Vagina (tissue), 2 donors: ENCODE measurements around the gene LILRB3. TPM values are rescaled to one million over a fixed set of nuclear protein-coding genes. Genes with fewer than 3 reads are reported as not detected.
"Not testable (repeated sequence)": the region's sequence is repeated elsewhere in the genome, so short reads cannot be mapped to it uniquely, and the experiment has no call there.

Source experiments
- DNase-seq, 2 donors: peaks; one replicate each; pipeline ENCODE4 v3.0.0-alpha.2; 2017; ENCODE audit errors: extremely low spot score in 2 of 2
- H3K27ac ChIP-seq: fragments of 200-600 bp; sonication (generic); one replicate; pipeline ENCODE4 v1.5.1; 2019
- H3K27me3 ChIP-seq: fragments of 200-600 bp; sonication (generic); one replicate; pipeline ENCODE4 v1.5.1; 2019
- H3K36me3 ChIP-seq, 2 donors: fragments of 200-600 bp; sonication (generic); one replicate each; pipeline ENCODE4 v1.5.1; 2017 to 2019
- H3K4me1 ChIP-seq: fragments of 200-600 bp; sonication (generic); one replicate; pipeline ENCODE4 v1.5.1; 2019
- H3K4me3 ChIP-seq, 2 donors: fragments of 200-600 bp; sonication (generic); 1 replicate in 1 of 2; 2 replicates in 1 of 2; pipeline ENCODE4 v1.5.1; 2016 to 2019
- H3K9me3 ChIP-seq: fragments of 200-600 bp; sonication (generic); one replicate; pipeline ENCODE4 v1.5.1; 2019
- POLR2A ChIP-seq, 2 donors: fragments of 450-650 bp; IDR thresholded peaks; one replicate each; pipeline ENCODE4 v1.6.1; 2017; ENCODE audit warnings: antibody characterized with exemption in 2 of 2, mild to moderate bottlenecking in 2 of 2, moderate library complexity in 2 of 2
- POLR2AphosphoS5 ChIP-seq, 2 donors: sonication (generic); formaldehyde crosslinking; IDR thresholded peaks; one replicate each; pipeline ENCODE4 v1.9.0; 2017; ENCODE audit warnings: antibody characterized with exemption in 2 of 2, mild to moderate bottlenecking in 2 of 2, low read depth in 1 of 2; ENCODE audit not compliant: insufficient read depth in 1 of 2
- intact Hi-C: fragments of 100-400 bp; cut with DNase I; formaldehyde crosslinking; loops from one replicate; pipeline ENCODE4 v1.15.1; 2023
- total RNA-seq: library from RNA; depleted of rRNA; stranded (reverse); fragments of >200 nt; gene quantifications from one replicate; pipeline ENCODE4 v1.2.3, GENCODE V29; 2016
- TF ChIP-seq, protein P1 (sequence below), 3 experiments: fragments of 450-650 bp in 2 of 3; fragments of 200-600 bp in 1 of 3; sonication (generic) in 1 of 3; IDR thresholded peaks; one replicate each; pipeline ENCODE4 v1.5.1; 2017 to 2019; ENCODE audit warnings: antibody characterized with exemption in 3 of 3, mild to moderate bottlenecking in 2 of 3, moderate library complexity in 2 of 3

LILRB3 gene
- total RNA-seq, 1 donor from 2014 or later, result 20.4 TPM

GRCh38 chr19:54207983-54208783 lies 14.6 kb downstream of the LILRB3 start:
- H3K27me3 ChIP-seq, result no peaks in the 10 kb centered on the region
- intact Hi-C loops, result no loop called here
- peaks cover 63% of the 10 kb centered on the region for H3K4me1 ChIP-seq
- H3K27ac ChIP-seq, result peak overlapping the region; percentile 81
- TF ChIP-seq POLR2A (IDR thresholded peaks at IDR 0.05) (no peak), POLR2AphosphoS5 (IDR thresholded peaks at IDR 0.05; ENCODE audit: insufficient read depth in 1 of 2, low read depth in 1 of 2) (no peak)
- TF ChIP-seq, protein P1, sequence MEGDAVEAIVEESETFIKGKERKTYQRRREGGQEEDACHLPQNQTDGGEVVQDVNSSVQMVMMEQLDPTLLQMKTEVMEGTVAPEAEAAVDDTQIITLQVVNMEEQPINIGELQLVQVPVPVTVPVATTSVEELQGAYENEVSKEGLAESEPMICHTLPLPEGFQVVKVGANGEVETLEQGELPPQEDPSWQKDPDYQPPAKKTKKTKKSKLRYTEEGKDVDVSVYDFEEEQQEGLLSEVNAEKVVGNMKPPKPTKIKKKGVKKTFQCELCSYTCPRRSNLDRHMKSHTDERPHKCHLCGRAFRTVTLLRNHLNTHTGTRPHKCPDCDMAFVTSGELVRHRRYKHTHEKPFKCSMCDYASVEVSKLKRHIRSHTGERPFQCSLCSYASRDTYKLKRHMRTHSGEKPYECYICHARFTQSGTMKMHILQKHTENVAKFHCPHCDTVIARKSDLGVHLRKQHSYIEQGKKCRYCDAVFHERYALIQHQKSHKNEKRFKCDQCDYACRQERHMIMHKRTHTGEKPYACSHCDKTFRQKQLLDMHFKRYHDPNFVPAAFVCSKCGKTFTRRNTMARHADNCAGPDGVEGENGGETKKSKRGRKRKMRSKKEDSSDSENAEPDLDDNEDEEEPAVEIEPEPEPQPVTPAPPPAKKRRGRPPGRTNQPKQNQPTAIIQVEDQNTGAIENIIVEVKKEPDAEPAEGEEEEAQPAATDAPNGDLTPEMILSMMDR (IDR thresholded peaks at IDR 0.05), result no peak
- H3K4me3 ChIP-seq, result no peak overlapping the region
- DNase-seq, result no peak
- peaks cover 0 to 52% of the 10 kb centered on the region in 2 donors for H3K36me3 ChIP-seq
- no peaks in the 10 kb centered on the region for H3K9me3 ChIP-seq

GRCh38 chr19:54207676-54207982 lies 15.2 kb downstream of the LILRB3 start:
- Histone ChIP-seq H3K4me1 (peaks cover 69% of the 10 kb centered on the region), H3K27me3 (no peaks in the 10 kb centered on the region), H3K27ac (peak overlapping the region; percentile 29), H3K9me3 (no peaks in the 10 kb centered on the region), H3K4me3 (no peak overlapping the region), H3K36me3 (peaks cover 0 to 57% of the 10 kb centered on the region in 2 donors)
- intact Hi-C loops, result no loop called here
- TF ChIP-seq POLR2A (IDR thresholded peaks at IDR 0.05), result no peak
- no peak for TF ChIP-seq POLR2AphosphoS5 (IDR thresholded peaks at IDR 0.05; ENCODE audit: insufficient read depth in 1 of 2, low read depth in 1 of 2)
- TF ChIP-seq, protein P1 (IDR thresholded peaks at IDR 0.05), result no peak
- DNase-seq, result no peak

- peak overlapping the region; percentile 29 for H3K27ac ChIP-seq
- peaks cover 73% of the 10 kb centered on the region for H3K4me1 ChIP-seq
- DNase-seq, intact Hi-C loops, H3K4me3 ChIP-seq, H3K27me3 ChIP-seq, H3K9me3 ChIP-seq: not testable (repeated sequence)
- peaks cover 0 to 62% of the 10 kb centered on the region in 2 donors for H3K36me3 ChIP-seq
Measured at GRCh38 chr19:54207193-54207592, 15.6 kb downstream of the LILRB3 start.

GRCh38 chr19:54206831-54207177 lies 16.0 kb downstream of the LILRB3 start:
- intact Hi-C loops, result no loop called here
- Histone ChIP-seq H3K27ac (no peak overlapping the region), H3K27me3 (no peaks in the 10 kb centered on the region), H3K36me3 (peaks cover 0 to 64% of the 10 kb centered on the region in 2 donors), H3K9me3 (no peaks in the 10 kb centered on the region), H3K4me1 (peaks cover 77% of the 10 kb centered on the region), H3K4me3 (no peak overlapping the region)
- TF ChIP-seq POLR2AphosphoS5 (IDR thresholded peaks at IDR 0.05; ENCODE audit: insufficient read depth in 1 of 2, low read depth in 1 of 2), result no peak
- TF ChIP-seq POLR2A (IDR thresholded peaks at IDR 0.05), result no peak
- TF ChIP-seq, protein P1 (IDR thresholded peaks at IDR 0.05), result no peak
- no peak for DNase-seq

GRCh38 chr19:54206030-54206830 lies 16.6 kb downstream of the LILRB3 start:
- Histone ChIP-seq H3K9me3 (no peaks in the 10 kb centered on the region), H3K4me1 (peaks cover 82% of the 10 kb centered on the region), H3K27ac (no peak overlapping the region), H3K36me3 (peaks cover 0 to 68% of the 10 kb centered on the region in 2 donors), H3K4me3 (no peak overlapping the region), H3K27me3 (no peaks in the 10 kb centered on the region)
- intact Hi-C loops, result no loop called here
- TF ChIP-seq, protein P1 (IDR thresholded peaks at IDR 0.05), result no peak
- no peak for TF ChIP-seq POLR2A (IDR thresholded peaks at IDR 0.05)
- no peak for TF ChIP-seq POLR2AphosphoS5 (IDR thresholded peaks at IDR 0.05; ENCODE audit: insufficient read depth in 1 of 2, low read depth in 1 of 2)
- no peak for DNase-seq
